ENCODE measurements around the gene SLC18A3.

Gene SLC18A3

DNA sequence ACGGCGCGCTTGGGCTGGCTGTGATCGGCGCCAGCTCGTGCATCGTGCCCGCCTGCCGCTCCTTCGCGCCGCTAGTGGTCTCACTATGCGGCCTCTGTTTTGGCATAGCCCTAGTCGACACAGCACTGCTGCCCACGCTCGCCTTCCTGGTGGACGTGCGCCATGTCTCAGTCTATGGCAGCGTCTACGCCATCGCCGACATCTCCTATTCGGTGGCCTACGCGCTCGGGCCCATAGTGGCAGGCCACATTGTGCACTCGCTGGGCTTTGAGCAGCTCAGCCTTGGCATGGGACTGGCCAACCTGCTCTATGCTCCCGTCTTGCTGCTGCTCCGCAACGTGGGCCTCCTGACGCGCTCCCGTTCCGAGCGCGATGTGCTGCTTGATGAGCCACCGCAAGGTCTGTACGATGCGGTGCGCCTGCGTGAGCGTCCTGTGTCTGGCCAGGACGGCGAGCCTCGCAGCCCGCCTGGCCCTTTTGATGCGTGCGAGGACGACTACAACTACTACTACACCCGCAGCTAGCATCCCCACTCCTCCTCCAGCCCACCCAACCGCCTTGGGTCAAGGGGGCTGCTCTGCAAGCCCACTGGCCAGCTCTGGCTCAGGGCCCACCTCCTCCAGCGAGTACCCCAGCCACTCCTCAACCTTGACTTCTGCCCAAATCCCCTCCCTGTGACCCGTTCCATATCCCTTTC, 1.9 kb downstream of the SLC18A3 start:
- no peak for DNase-seq (ENCODE audit: low spot score)

DNA sequence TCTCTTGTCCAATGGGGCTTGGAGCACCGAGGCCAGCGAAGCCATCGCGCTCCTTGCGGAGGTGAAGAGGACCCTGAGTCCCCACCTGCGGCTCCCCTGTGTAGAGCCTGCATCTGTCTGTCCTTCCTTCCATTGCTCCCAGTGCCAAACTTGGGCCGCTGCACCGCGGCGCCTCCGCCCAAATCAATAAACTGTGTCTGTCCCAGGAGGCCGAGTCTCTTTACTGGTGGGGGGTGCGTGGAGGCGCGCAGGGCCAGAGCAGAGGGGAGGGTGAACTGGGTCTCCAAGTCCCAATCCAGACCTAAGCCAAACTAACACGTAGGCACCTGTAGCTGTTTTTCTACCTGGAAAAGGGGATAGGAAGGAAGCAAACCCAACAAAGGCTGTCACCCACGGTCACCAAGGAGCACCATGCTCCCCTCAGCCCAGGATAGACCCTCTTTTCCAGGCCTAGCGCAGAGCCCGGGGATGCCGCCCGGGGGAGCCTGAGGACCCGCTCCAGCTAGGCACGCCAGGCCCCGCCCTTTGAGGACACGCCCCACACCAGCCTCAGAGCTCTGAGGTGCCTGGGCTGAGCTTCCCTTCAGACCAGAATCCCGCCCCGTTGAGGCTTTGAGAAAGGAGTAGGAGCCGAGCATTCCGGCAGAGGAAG, 2.5 kb downstream of the SLC18A3 start:
- no peak for DNase-seq (ENCODE audit: low spot score)

DNA sequence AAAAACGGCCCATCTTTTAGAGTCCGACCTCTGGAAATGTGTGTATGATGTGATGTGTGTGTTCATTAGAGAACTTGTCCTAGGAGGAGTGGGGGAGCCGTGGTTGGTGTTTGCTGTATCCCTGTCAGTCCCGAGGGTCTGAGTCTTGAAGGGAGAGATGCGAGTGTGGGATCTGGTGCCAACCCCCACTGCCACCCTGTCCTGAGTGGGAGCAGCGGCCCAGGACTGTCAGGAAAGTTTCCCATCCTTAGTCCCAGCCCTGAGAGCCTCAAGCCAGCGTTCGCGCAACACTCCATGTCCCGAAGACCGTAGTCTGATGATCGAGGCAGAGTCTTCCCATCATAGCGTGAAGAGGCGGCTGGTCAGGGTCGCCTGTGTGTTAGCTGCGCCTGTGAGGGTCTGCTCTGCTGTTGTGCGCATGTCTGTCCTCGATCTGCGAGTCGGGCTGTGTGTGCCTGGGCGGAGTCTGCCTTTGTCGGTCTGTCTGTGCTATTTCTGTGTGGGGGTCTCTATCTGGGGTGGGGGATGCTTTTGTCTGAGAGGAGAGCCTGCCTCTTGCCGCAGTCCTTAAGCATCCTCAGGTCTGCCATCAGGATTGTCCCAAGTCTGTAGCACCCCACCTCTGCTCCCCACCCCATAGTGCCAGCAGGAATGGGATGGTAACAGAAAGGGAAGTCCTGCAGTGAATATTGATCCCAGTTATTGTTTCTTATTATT, 3.2 kb downstream of the SLC18A3 start:
- no peak for DNase-seq (ENCODE audit: low spot score)

GRCh38 chr10:49613882-49614241, 3.8 kb downstream of the SLC18A3 start, which contains the start of gene CHAT:
Gene CHAT (plus strand): TSS chr10:49614037. CDS start chr10:49614190, 153 bp downstream.
- no peak for DNase-seq (ENCODE audit: low spot score)

- no peak for DNase-seq (ENCODE audit: low spot score)
Measured at GRCh38 chr10:49614242-49615198, 4.4 kb downstream of the SLC18A3 start.

DNA sequence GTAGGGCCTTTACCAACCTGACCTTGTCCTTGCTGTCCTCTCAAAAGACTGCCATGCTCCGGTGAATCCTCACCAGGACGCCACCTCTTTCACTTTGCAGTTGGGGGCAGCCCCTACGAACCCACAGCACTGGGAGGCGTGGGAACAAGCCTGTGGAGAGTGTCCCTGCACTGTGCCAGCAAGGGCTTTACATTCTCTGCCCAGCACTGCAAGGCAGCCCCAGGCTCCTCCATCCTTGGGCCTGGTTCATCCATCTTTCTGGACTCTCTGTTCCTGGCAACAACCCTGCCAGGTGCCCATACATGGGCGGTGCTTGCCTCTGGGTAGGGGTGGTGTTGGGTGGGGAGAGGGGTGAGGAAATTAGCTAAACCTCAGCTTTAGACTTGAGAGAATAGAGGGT, 5.1 kb downstream of the SLC18A3 start:
- DNase-seq (ENCODE audit: low spot score): no peak

GRCh38 chr10:49615721-49616120, 5.6 kb downstream of the SLC18A3 start:
- DNase-seq (ENCODE audit: low spot score): no peak

DNA sequence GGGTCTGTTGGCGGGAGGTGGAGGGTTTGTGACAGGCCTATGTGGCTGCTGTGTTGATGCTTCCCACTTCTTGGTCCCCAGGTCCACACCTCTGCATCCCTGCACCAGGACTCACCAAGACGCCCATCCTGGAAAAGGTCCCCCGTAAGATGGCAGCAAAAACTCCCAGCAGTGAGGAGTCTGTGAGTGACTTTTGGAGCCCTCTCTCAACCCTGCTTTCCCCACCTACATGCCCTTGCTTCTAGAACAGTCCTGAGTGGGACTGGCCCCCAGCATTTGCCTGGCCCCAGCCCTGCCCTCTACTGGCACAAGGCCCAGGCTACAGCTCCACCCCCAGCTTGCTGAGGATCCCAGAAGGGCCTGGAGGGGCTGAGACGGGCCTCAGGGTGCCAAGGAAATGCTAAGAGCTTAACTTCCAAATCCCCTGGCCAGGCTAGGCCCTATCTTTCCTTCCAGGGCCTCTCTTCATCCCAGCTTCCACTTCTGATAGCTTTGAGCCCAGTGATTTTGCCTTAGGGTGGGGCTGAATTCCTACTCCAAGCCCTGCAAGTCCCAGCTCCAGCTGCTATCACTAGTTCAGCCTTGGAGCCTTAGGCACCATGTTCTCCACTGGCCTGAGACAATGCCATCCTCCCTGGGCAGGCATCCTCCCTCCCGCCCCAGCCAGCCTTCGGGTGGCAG, 6.5 kb downstream of the SLC18A3 start:
- no peak for DNase-seq (ENCODE audit: low spot score)

DNA sequence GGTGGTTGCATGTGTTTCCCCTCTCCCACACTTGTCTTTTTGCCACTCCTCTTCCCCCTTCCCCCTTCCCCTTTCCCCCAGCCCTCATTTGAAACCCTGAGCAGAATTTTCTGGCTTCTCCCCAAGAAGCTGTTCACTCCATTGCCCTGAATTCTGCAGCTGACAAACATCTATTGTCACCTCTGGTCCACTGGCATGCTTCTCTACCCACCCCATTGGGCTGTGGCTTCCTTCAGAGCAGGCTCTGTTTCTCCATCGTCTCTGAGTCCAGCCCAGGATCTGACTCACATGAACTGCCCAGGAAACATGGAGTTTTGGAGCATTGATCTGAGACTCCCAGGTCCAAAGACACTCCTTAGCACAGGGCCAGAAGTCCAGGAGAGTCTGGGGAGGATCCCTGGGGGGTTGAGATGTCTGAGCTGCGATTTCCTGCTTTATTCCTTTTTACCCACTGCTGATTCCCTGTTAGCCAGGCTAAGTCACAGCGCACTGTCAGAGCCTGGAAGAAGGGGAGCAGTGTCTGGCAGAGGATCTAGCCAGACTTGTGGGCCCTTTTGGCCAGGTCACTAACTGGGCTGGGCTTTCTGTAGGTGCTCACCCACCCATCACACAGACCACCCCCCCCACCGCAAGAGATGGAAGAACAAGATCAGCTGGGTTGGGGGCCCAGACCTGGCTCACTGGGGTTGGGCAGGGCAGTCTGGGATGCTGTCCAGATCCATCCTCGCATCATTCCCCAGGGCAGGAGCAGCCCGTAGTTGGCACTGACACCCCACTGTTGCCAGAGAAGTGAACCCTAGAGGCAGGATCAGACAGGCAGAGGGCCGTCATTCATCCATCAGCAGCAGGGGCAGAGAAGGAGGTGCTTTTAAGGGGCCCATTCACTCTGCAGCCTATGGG, 7.3 kb downstream of the SLC18A3 start:
- no peak for DNase-seq (ENCODE audit: low spot score)

- DNase-seq (ENCODE audit: low spot score): no peak
Measured at GRCh38 chr10:49618821-49619220, 8.7 kb downstream of the SLC18A3 start.

DNA sequence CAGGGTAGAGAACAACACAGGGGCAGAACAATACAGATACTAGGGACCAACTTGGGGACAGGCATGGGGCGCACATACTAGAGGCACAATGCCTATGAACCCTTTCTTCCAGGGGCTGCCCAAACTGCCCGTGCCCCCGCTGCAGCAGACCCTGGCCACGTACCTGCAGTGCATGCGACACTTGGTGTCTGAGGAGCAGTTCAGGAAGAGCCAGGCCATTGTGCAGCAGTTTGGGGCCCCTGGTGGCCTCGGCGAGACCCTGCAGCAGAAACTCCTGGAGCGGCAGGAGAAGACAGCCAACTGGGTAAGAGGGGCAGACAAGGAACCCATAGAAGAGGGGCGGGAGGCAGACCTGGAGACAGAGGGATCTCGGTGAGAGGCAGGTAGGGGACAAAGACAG, 9.5 kb downstream of the SLC18A3 start:
- DNase-seq (ENCODE audit: low spot score): no peak

DNA sequence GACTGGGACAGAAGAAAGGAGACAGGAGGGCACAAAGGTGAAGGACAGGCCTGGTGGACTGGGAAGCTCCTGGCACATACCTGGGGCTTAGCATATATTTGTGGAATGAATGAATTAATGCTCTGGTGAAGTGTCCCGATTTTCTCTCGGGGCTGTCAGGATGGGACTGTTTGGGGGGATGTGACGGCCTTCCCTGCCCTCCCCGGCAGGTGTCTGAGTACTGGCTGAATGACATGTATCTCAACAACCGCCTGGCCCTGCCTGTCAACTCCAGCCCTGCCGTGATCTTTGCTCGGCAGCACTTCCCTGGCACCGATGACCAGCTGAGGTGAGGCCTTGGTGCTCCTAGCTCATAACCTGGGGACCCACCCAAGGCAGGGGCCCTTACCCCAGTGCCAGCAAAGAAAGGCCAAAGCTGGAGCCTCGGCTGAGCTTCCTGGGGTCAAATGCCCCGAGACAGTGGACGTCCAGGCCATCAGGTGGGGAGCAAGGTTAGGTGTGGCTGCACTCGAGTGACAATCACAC, 10.2 kb downstream of the SLC18A3 start:
- DNase-seq (ENCODE audit: low spot score): no peak

DNA sequence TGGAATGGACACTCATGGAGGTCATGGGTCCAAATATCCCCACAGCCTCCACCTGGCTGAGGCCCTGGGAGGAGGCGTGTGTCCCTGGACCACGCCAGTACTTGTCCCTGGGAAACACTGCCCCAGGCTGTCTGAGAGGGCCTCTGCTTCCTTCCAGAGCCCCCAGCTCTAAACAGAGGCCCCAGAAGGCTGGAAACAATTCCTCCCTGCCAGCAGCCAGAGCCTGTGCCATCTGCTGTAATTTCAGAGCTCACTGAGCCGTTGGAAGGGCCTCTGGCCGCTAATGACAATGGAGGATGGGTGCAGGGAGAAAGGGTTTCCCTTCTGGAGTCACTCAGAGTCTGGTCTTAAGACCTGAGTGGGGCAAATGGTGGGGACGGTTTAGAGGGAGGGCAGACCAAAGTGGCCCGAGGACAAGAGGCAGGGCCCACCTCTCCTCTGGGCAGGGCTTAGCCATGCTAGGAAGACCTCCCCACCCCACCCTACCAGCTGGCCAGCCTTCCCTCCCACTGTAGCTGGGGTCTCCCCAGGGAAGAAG, 10.8 kb downstream of the SLC18A3 start:
- no peak for DNase-seq (ENCODE audit: low spot score)

GRCh38 chr10:49621561-49621960, 11.5 kb downstream of the SLC18A3 start:
- no peak for DNase-seq (ENCODE audit: low spot score)

DNA sequence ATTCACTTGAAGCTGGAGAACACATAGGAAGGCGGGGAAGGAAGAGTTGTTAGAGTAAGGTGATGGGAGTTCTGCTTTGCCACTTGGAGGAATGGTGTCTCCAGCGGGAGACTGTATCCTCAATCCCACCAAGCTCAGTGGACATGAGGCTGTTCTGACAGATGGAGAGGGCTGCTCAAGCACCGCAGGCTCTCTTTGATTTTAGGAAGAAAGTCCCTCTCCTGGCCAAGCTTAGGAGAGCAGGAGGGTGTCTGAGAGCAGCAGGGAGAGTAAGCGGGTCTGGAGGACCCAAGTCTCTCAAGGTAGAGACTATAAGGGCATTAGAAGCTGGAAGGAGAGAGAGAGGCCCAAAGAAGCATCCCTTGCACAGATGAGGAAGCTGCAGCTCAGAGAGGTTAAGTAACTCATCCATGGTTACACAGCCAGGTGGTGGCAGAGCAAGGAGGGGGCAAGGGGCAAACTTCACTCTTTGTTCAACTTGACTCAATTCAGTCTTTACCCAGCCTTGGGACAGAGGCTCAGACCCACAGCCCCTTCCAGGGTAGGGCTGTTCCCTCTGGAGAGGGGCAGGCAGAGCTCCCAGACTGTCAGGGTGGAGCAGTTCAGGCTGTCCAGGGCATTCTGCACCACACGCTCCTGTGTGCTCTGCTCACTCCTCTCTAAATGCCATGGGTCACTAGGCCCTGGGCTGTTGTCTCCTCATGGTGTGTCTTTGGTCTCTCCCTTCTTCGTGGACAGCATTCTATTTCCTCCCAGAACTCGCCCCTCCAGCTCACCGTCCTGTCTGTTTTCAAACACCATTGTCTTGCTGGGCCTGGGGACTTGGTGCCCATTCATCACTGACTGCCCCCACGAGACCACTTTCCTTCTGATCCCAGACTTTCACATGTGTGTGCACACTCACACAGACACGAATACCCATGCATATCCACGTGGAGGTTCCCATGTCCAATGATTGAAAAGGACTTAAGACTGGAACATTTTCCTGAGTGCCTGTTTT, 12.6 kb downstream of the SLC18A3 start:
- DNase-seq (ENCODE audit: low spot score): no peak

GRCh38 chr10:49624629-49625028, 14.5 kb downstream of the SLC18A3 start:
- DNase-seq (ENCODE audit: low spot score): no peak

GRCh38 chr10:49625411-49625810, 15.3 kb downstream of the SLC18A3 start:
- DNase-seq (ENCODE audit: low spot score): no peak

DNA sequence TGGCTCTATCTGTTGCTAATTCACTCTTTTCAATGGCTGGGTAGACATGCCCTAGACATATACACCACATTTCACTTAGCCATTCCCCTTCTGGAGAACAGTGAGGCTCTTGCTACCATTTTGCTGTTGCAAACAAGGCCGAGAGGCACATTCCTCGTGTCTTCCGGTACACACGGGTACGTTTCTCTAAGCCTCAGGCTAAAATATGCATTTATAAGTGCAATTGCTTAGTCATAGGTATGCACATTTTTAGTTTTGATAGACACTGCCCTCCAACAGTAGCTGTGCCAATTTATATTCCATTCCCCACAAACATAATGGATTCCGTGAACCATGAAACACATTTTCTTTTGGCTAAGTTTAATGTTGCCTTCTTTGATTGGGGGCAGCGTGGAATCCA, 16.9 kb downstream of the SLC18A3 start:
- no peak for DNase-seq (ENCODE audit: low spot score)
